Neural cell (in vitro differentiated cells): ENCODE results near the gene SOBP.

ENCODE experiments used
- EZH2 ChIP-seq: fragments of 200-600, 300-800 bp; shearing (Covaris generic), sonication (generic); IDR thresholded peaks from 2 replicates; pipeline ENCODE4 v1.6.1; 2014; ENCODE audit warnings: antibody characterized with exemption, low read length, borderline replicate concordance, mild to moderate bottlenecking; ENCODE audit not compliant: insufficient read depth, poor library complexity, severe bottlenecking
- POLR2AphosphoS5 ChIP-seq: IDR thresholded peaks from 2 replicates; pipeline ENCODE4 v1.6.1; 2012
- RAD21 ChIP-seq: fragments of 450-650 bp; conservative IDR thresholded peaks from 2 replicates; pipeline ENCODE4 v1.6.1; 2014; ENCODE audit warnings: antibody characterized with exemption, mild to moderate bottlenecking, moderate library complexity
- TF ChIP-seq, protein P1 (sequence below): fragments of 450-650 bp; IDR thresholded peaks from 2 replicates; pipeline ENCODE4 v1.5.1; 2014; ENCODE audit warnings: antibody characterized with exemption, mild to moderate bottlenecking, moderate library complexity; ENCODE audit not compliant: poor library complexity, severe bottlenecking

DNA sequence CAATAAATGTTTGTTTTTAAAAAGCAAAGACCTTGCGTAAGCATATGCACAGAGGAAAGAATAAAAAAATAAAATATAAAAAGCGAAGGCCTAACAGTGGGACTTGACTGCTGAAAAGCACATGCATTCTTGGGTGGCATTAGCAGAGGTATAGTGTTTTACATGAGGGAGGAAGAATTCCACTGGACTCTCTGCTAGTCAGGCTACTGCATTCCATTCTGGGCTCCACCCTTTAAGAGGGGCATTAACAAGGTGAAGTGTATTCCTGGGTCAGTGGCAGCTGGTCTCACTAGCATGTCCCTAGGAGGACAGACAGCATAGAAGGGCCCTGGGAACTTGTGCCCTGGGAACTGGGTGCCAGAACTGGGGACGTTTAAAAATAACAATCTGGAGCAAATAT is 134.1 kb downstream of the SOBP start:
- TF ChIP-seq, protein P1, sequence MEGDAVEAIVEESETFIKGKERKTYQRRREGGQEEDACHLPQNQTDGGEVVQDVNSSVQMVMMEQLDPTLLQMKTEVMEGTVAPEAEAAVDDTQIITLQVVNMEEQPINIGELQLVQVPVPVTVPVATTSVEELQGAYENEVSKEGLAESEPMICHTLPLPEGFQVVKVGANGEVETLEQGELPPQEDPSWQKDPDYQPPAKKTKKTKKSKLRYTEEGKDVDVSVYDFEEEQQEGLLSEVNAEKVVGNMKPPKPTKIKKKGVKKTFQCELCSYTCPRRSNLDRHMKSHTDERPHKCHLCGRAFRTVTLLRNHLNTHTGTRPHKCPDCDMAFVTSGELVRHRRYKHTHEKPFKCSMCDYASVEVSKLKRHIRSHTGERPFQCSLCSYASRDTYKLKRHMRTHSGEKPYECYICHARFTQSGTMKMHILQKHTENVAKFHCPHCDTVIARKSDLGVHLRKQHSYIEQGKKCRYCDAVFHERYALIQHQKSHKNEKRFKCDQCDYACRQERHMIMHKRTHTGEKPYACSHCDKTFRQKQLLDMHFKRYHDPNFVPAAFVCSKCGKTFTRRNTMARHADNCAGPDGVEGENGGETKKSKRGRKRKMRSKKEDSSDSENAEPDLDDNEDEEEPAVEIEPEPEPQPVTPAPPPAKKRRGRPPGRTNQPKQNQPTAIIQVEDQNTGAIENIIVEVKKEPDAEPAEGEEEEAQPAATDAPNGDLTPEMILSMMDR: no peak
- TF ChIP-seq EZH2: no peak
- TF ChIP-seq POLR2AphosphoS5: no peak
- no peak for TF ChIP-seq RAD21
